ENCODE measurements around the gene NEK5. TPM values are rescaled to one million over a fixed set of nuclear protein-coding genes. Genes with fewer than 3 reads are reported as not detected.

NEK5 gene
- total and polyA plus RNA-seq, 2 experiments from 2014 or later: 0.73 to 1.3 TPM

- peaks cover 17% of the 10 kb centered on the region for H3K4me1 ChIP-seq (ENCODE audit: insufficient read depth)
- H3K36me3 Mint-ChIP-seq (ENCODE audit: low read depth): peaks cover 17% of the 10 kb centered on the region
- H2AFZ ChIP-seq: peak within 1 kb of the TSS; percentile 99
- H3K27me3 Mint-ChIP-seq (ENCODE audit: insufficient read depth, low read depth, poor library complexity): peaks cover 20% of the 10 kb centered on the region
- peaks cover 11% of the 10 kb centered on the region; the same call in 1 of the 2 replicates for H4K20me1 ChIP-seq (replicated peaks; ENCODE audit: insufficient read depth)
- H3K4me1 Mint-ChIP-seq: peaks cover 11% of the 10 kb centered on the region
- peak within 1 kb of the TSS; percentile 100 for H3K4me2 ChIP-seq
- peak within 1 kb of the TSS; percentile 86 for H3K4me3 ChIP-seq
- DNase-seq (ENCODE audit: low spot score) (peak; percentile 81), ATAC-seq (peak; percentile 76)
- H3K27me3 ChIP-seq (ENCODE audit: insufficient read depth): peaks cover 28% of the 10 kb centered on the region
- peaks cover 9% of the 10 kb centered on the region for H3K9me3 Mint-ChIP-seq
- H3K9me2 ChIP-seq (ENCODE audit: insufficient read depth): no peaks in the 10 kb centered on the region
- H3F3A ChIP-seq (replicated peaks; ENCODE audit: low read depth): no peaks in the 10 kb centered on the region
- peak within 1 kb of the TSS; percentile 73 for H3K27ac ChIP-seq (ENCODE audit: low read depth)
- peak within 1 kb of the TSS; percentile 98 for H3K27ac Mint-ChIP-seq
- TF ChIP-seq CTCF (conservative IDR thresholded peaks at IDR 0.05; ENCODE audit: low read depth in 2 of 2) (peak; percentile 4 to 35; a peak in 1 of 4 replicates), CREB1 (CRISPR knock-in tag; IDR thresholded peaks at IDR 0.05; ENCODE audit: low read depth) (no peak), NANOG (IDR thresholded peaks at IDR 0.05; ENCODE audit: borderline replicate concordance) (no peak), ZNF331 (CRISPR knock-in tag; IDR thresholded peaks at IDR 0.05; ENCODE audit: low read depth) (no peak), EZH2 (IDR thresholded peaks at IDR 0.05; ENCODE audit: low read depth, unreplicated experiment) (no peak)
- peak within 1 kb of the TSS; percentile 98 for H3K4me3 Mint-ChIP-seq
- H3K36me3 ChIP-seq (ENCODE audit: insufficient read depth): no peaks in the 10 kb centered on the region
- H3K79me2 ChIP-seq (replicated peaks; ENCODE audit: insufficient read depth): peaks cover 52% of the 10 kb centered on the region
These were observed 117.8 kb downstream of the NEK5 start, which contains the start of gene ATP7B for GRCh38 chr13:52010890-52011631. Gene ATP7B (minus strand): TSS chr13:52011450. CDS start chr13:52011337, 113 bp downstream.

- peaks cover 41% of the 10 kb centered on the region for H3K79me2 ChIP-seq (replicated peaks; ENCODE audit: insufficient read depth)
- peaks cover 28% of the 10 kb centered on the region for H3K27me3 ChIP-seq (ENCODE audit: insufficient read depth)
- peaks cover 8% of the 10 kb centered on the region for H3K36me3 Mint-ChIP-seq (ENCODE audit: low read depth)
- no peak for TF ChIP-seq REST (IDR thresholded peaks at IDR 0.05; ENCODE audit: unreplicated experiment)
- no peak for TF ChIP-seq ZNF331 (CRISPR knock-in tag; IDR thresholded peaks at IDR 0.05; ENCODE audit: low read depth)
- no peak for TF ChIP-seq NANOG (IDR thresholded peaks at IDR 0.05; ENCODE audit: borderline replicate concordance)
- no peak for TF ChIP-seq CREB1 (CRISPR knock-in tag; IDR thresholded peaks at IDR 0.05; ENCODE audit: low read depth)
- no peak for TF ChIP-seq JUNB (IDR thresholded peaks at IDR 0.05; ENCODE audit: unreplicated experiment)
- TF ChIP-seq ZNF462 (CRISPR knock-in tag; IDR thresholded peaks at IDR 0.05): no peak
These were observed 118.9 kb downstream of the NEK5 start for GRCh38 chr13:52009946-52010345.

More at GRCh38 chr13:52009946-52010345, 118.9 kb downstream of the NEK5 start:
- Mint-ChIP-seq H3K4me3 (peak overlapping the region; percentile 41), H3K4me1 (peaks cover 11% of the 10 kb centered on the region), H3K27me3 (ENCODE audit: insufficient read depth, low read depth, poor library complexity) (peaks cover 22% of the 10 kb centered on the region), H3K27ac (no peak overlapping the region), H3K9me3 (peaks cover 4% of the 10 kb centered on the region; the same call in 2 of the 3 replicates)
- DNase-seq (ENCODE audit: low spot score): no peak
- Histone ChIP-seq H2AFZ (no peak overlapping the region), H3K36me3 (ENCODE audit: insufficient read depth) (no peaks in the 10 kb centered on the region), H3K9me2 (ENCODE audit: insufficient read depth) (no peaks in the 10 kb centered on the region), H3K4me3 (peak overlapping the region; percentile 86; the same call in 1 of the 2 replicates), H3F3A (replicated peaks; ENCODE audit: low read depth) (no peaks in the 10 kb centered on the region), H4K20me1 (replicated peaks; ENCODE audit: insufficient read depth) (peaks cover 3% of the 10 kb centered on the region; the same call in 1 of the 2 replicates), H3K4me1 (ENCODE audit: insufficient read depth) (peaks cover 17% of the 10 kb centered on the region), H3K4me2 (no peak overlapping the region), H3K27ac (ENCODE audit: low read depth) (no peak overlapping the region)
- no peak for ATAC-seq

Measured in GM23338 (cell line).